H1 (cell line): ENCODE results near the gene EEF2K.
A peak's percentile ranks its signal among the peaks of the same experiment; 100 is the strongest.

Experiments
- CTBP2 ChIP-seq: IDR thresholded peaks from 2 replicates; pipeline ENCODE4 v1.7.0; 2011; ENCODE audit warnings: borderline replicate concordance, mild to moderate bottlenecking, moderate library complexity, mixed read lengths, low read length; ENCODE audit not compliant: insufficient read depth, insufficient read length
- POLR2A ChIP-seq, 2 experiments: IDR thresholded peaks; 1 replicate in 1 of 2; 2 replicates in 1 of 2; pipeline ENCODE4 v1.6.1; 2011; ENCODE audit warnings: low read depth in 2 of 2, low read length in 2 of 2, mild to moderate bottlenecking in 2 of 2; ENCODE audit errors: control extremely low read depth in 1 of 2
- TAF1 ChIP-seq: IDR thresholded peaks from 2 replicates; pipeline ENCODE4 v1.6.1; 2011; ENCODE audit warnings: mild to moderate bottlenecking, low read depth, low read length
- TF ChIP-seq, protein P1 (sequence below), 3 experiments: IDR thresholded peaks; 1 replicate in 2 of 3; 2 replicates in 1 of 3; pipeline versions ENCODE4 v1.5.1 to v1.6.1; 2011; ENCODE audit warnings: low read length in 3 of 3, mild to moderate bottlenecking in 3 of 3, inconsistent platforms in 2 of 3, low read depth in 1 of 3, moderate library complexity in 1 of 3; ENCODE audit not compliant: insufficient read depth in 1 of 3; ENCODE audit errors: control extremely low read depth in 1 of 3
- TF ChIP-seq, protein P2 (sequence below): IDR thresholded peaks from 2 replicates; pipeline ENCODE4 v1.6.1; 2011; ENCODE audit warnings: low read length, improper control_type of control experiment
- TF ChIP-seq, protein P3 (sequence below): IDR thresholded peaks from 2 replicates; pipeline ENCODE4 v1.6.1; 2012; ENCODE audit warnings: inconsistent platforms

DNA sequence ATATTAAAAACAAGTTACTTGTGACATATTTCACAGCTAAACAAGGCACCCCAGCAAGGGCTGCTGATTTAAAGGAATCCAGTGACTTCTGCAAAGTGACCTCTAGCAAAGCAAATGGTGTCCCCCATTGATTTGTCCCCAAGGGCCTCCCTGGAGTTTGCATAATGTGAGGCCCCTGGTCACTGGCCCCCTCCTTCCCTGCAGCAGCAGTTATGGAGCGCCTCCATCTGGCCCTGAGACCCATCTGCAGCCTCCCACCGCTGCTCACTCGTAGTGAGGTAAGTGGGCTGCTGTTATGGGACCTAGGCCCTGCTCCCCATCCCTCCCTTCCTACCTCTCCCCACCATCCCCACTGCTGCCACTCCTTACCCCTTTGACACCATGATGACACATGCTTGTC lies 19.6 kb upstream of the EEF2K start:
- no peak for TF ChIP-seq POLR2A (IDR thresholded peaks at IDR 0.05; ENCODE audit: control extremely low read depth in 1 of 2, low read depth in 2 of 2, low read length in 2 of 2)
- TF ChIP-seq, protein P1, sequence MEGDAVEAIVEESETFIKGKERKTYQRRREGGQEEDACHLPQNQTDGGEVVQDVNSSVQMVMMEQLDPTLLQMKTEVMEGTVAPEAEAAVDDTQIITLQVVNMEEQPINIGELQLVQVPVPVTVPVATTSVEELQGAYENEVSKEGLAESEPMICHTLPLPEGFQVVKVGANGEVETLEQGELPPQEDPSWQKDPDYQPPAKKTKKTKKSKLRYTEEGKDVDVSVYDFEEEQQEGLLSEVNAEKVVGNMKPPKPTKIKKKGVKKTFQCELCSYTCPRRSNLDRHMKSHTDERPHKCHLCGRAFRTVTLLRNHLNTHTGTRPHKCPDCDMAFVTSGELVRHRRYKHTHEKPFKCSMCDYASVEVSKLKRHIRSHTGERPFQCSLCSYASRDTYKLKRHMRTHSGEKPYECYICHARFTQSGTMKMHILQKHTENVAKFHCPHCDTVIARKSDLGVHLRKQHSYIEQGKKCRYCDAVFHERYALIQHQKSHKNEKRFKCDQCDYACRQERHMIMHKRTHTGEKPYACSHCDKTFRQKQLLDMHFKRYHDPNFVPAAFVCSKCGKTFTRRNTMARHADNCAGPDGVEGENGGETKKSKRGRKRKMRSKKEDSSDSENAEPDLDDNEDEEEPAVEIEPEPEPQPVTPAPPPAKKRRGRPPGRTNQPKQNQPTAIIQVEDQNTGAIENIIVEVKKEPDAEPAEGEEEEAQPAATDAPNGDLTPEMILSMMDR (IDR thresholded peaks at IDR 0.05; ENCODE audit: control extremely low read depth in 1 of 3, insufficient read depth in 1 of 3, low read depth in 1 of 3, low read length in 3 of 3), result peak; percentile 82 to 90 (median 86)
- TF ChIP-seq, protein P2, sequence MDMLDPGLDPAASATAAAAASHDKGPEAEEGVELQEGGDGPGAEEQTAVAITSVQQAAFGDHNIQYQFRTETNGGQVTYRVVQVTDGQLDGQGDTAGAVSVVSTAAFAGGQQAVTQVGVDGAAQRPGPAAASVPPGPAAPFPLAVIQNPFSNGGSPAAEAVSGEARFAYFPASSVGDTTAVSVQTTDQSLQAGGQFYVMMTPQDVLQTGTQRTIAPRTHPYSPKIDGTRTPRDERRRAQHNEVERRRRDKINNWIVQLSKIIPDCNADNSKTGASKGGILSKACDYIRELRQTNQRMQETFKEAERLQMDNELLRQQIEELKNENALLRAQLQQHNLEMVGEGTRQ, result no peak
- TF ChIP-seq TAF1, result no peak
- TF ChIP-seq, protein P3, sequence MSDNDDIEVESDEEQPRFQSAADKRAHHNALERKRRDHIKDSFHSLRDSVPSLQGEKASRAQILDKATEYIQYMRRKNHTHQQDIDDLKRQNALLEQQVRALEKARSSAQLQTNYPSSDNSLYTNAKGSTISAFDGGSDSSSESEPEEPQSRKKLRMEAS, result no peak
- no peak for TF ChIP-seq CTBP2
